SU-DHL-6 (cell line): ENCODE data around the gene ABHD16B.

Experiments
- EZH2phosphoT487 ChIP-seq: fragments of 200-600 bp; sonication (generic), shearing (Covaris generic); conservative IDR thresholded peaks from 2 replicates; pipeline ENCODE4 v1.6.1; 2018; ENCODE audit warnings: mild to moderate bottlenecking, antibody characterized with exemption, low read length, moderate library complexity, mixed read lengths
- TF ChIP-seq, protein P1 (sequence below): fragments of 200-600 bp; sonication (generic); IDR thresholded peaks from one replicate; pipeline ENCODE4 v1.5.1; 2017; ENCODE audit warnings: antibody characterized with exemption, mild to moderate bottlenecking, low read length, moderate library complexity; ENCODE audit not compliant: insufficient read depth, poor library complexity, severe bottlenecking

DNA sequence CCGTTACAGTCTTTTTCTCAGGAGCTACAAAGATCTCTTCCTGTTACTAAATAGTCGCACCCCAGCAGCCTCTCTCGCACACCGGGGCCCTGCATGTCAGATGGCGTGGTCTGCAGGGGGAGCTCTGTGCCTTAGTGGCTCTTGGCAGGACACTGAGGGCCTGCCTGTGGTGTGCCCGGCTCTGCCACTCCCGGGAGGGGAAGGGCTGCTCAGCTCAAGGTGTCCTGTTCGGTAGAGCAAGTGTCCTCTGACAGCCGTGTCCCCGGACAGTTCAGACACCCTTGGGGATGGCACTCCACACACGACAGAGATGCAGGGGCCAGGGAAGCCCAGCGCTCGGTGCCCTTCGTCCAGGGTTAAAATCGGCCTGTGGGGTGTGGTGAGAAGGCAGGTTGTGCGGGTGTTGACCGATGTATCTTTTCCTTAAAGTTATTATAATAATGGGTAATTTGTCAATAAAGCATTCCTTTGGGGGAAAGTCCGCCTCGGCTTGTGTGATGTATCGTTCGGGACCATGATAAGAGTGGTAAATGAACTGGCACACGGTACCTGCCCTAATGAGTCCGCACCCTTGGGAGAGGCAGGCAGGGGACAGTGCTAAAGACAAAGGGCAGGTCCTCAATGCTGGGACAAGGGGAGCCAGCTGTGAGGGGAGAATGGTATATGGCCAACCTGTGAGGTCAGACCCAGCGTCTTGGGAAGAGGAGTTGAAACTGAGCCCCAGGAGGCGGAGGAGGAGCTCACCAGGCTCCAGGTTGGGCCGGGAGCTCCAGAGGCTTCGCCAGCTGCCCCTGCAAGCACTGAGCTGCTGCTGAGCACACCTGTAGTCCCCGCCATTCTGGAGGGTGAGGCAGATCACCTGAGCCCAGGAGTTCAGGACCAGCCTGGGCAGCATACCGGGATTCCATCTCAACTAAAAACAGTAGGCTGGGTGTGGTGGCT, 30.0 kb downstream of the ABHD16B start:
- TF ChIP-seq, protein P1, sequence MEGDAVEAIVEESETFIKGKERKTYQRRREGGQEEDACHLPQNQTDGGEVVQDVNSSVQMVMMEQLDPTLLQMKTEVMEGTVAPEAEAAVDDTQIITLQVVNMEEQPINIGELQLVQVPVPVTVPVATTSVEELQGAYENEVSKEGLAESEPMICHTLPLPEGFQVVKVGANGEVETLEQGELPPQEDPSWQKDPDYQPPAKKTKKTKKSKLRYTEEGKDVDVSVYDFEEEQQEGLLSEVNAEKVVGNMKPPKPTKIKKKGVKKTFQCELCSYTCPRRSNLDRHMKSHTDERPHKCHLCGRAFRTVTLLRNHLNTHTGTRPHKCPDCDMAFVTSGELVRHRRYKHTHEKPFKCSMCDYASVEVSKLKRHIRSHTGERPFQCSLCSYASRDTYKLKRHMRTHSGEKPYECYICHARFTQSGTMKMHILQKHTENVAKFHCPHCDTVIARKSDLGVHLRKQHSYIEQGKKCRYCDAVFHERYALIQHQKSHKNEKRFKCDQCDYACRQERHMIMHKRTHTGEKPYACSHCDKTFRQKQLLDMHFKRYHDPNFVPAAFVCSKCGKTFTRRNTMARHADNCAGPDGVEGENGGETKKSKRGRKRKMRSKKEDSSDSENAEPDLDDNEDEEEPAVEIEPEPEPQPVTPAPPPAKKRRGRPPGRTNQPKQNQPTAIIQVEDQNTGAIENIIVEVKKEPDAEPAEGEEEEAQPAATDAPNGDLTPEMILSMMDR = no peak
- no peak for TF ChIP-seq EZH2phosphoT487
